SU-DHL-6 (cell line): ENCODE measurements around the gene TAX1BP1.

Source experiments
- H2AFZ ChIP-seq: fragments of 200-600 bp; sonication (generic); 2 replicates; pipeline ENCODE4 v1.6.1; 2014; ENCODE audit warnings: low read depth, mild to moderate bottlenecking, moderate library complexity, mixed read lengths, antibody characterized with exemption, low read length; ENCODE audit not compliant: severe bottlenecking
- H3F3A ChIP-seq: fragments of 200-600 bp; shearing (Covaris generic); 2 replicates; pipeline ENCODE4 v1.6.0; 2016; ENCODE audit warnings: antibody characterized with exemption, mild to moderate bottlenecking; ENCODE audit not compliant: insufficient read depth
- H3K27ac ChIP-seq: fragments of 200-600 bp; sonication (generic); 2 replicates; pipeline ENCODE4 v1.5.1; 2016; ENCODE audit warnings: low read depth, mild to moderate bottlenecking, low read length, moderate library complexity, mixed read lengths
- H3K27me3 ChIP-seq: fragments of 200-600 bp; sonication (generic), shearing (Covaris generic); 2 replicates; pipeline ENCODE4 v1.6.0; 2014; ENCODE audit warnings: mild to moderate bottlenecking, low read length
- H3K36me3 ChIP-seq: fragments of 200-600 bp; sonication (generic); 2 replicates; pipeline ENCODE4 v1.6.1; 2014; ENCODE audit warnings: mild to moderate bottlenecking, low read length, mixed read lengths
- H3K4me2 ChIP-seq: fragments of 300-600, 200-600 bp; shearing (Covaris generic), sonication (generic); 2 replicates; pipeline ENCODE4 v1.6.0; 2014; ENCODE audit warnings: low read length, low read depth, mild to moderate bottlenecking; ENCODE audit not compliant: poor library complexity, severe bottlenecking
- H3K4me3 ChIP-seq: fragments of 200-600 bp; sonication (generic); 2 replicates; pipeline ENCODE4 v1.5.1; 2014; ENCODE audit warnings: antibody characterized with exemption, low read length, mild to moderate bottlenecking, mixed read lengths; ENCODE audit not compliant: insufficient read depth, poor library complexity, severe bottlenecking
- H3K79me2 ChIP-seq: fragments of 200-600 bp; sonication (generic); 2 replicates; pipeline ENCODE4 v1.6.1; 2014; ENCODE audit warnings: mild to moderate bottlenecking, low read length, moderate library complexity; ENCODE audit not compliant: insufficient read depth
- H3K9ac ChIP-seq: fragments of 200-600 bp; sonication (generic); 2 replicates; pipeline ENCODE4 v1.7.0; 2014; ENCODE audit warnings: mild to moderate bottlenecking, low read length
- H3K9me2 ChIP-seq: fragments of 200-600 bp; sonication (generic); replicated peaks from 2 replicates; pipeline ENCODE4 v1.6.1; 2014; ENCODE audit warnings: low read length; ENCODE audit not compliant: insufficient read depth
- H3K9me3 ChIP-seq: fragments of 200-600 bp; sonication (generic); 2 replicates; pipeline ENCODE4 v1.6.1; 2014; ENCODE audit warnings: low read length, mixed read lengths; ENCODE audit not compliant: insufficient read depth
- H4K20me1 ChIP-seq: fragments of 200-600 bp; sonication (generic); 2 replicates; pipeline ENCODE4 v1.6.1; 2014; ENCODE audit warnings: low read depth, mild to moderate bottlenecking, antibody characterized with exemption, low read length, moderate library complexity, mixed read lengths
- EZH2phosphoT487 ChIP-seq: fragments of 200-600 bp; sonication (generic), shearing (Covaris generic); conservative IDR thresholded peaks from 2 replicates; pipeline ENCODE4 v1.6.1; 2018; ENCODE audit warnings: mild to moderate bottlenecking, antibody characterized with exemption, low read length, moderate library complexity, mixed read lengths
- TF ChIP-seq, protein P1 (sequence below): fragments of 200-600 bp; sonication (generic); IDR thresholded peaks from one replicate; pipeline ENCODE4 v1.5.1; 2017; ENCODE audit warnings: antibody characterized with exemption, mild to moderate bottlenecking, low read length, moderate library complexity; ENCODE audit not compliant: insufficient read depth, poor library complexity, severe bottlenecking

TAX1BP1 gene

DNA sequence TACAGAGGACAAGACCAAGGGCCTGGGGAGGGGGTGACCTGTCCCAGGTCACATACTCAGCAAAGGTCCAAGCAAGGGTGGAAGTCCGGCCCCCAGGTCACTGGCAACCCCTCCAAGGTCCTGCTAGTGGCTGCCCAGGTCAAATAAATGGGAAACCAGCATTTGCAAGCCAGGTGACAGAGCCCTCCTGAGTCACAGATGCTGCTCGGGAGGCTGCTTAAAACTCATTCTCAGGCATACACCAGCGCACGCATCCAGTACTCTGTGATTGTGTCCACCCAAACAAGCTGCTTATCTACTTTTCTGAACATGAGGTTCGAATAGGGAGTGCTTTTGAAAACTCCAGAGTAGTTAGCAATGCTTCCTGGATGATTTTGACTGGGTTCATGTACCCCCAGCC is 130.6 kb downstream of the TAX1BP1 start:
- H3K36me3 ChIP-seq, result no peaks in the 10 kb centered on the region
- no peak overlapping the region for H3K9ac ChIP-seq
- no peak overlapping the region for H2AFZ ChIP-seq
- H3K9me3 ChIP-seq, result no peaks in the 10 kb centered on the region
- no peaks in the 10 kb centered on the region for H4K20me1 ChIP-seq
- no peak overlapping the region for H3K27ac ChIP-seq
- no peaks in the 10 kb centered on the region for H3K79me2 ChIP-seq
- H3K9me2 ChIP-seq, result no peaks in the 10 kb centered on the region
- H3F3A ChIP-seq, result no peaks in the 10 kb centered on the region
- TF ChIP-seq, protein P1, sequence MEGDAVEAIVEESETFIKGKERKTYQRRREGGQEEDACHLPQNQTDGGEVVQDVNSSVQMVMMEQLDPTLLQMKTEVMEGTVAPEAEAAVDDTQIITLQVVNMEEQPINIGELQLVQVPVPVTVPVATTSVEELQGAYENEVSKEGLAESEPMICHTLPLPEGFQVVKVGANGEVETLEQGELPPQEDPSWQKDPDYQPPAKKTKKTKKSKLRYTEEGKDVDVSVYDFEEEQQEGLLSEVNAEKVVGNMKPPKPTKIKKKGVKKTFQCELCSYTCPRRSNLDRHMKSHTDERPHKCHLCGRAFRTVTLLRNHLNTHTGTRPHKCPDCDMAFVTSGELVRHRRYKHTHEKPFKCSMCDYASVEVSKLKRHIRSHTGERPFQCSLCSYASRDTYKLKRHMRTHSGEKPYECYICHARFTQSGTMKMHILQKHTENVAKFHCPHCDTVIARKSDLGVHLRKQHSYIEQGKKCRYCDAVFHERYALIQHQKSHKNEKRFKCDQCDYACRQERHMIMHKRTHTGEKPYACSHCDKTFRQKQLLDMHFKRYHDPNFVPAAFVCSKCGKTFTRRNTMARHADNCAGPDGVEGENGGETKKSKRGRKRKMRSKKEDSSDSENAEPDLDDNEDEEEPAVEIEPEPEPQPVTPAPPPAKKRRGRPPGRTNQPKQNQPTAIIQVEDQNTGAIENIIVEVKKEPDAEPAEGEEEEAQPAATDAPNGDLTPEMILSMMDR, result no peak
- no peak for TF ChIP-seq EZH2phosphoT487
- no peak overlapping the region for H3K4me2 ChIP-seq
- no peaks in the 10 kb centered on the region for H3K27me3 ChIP-seq
- H3K4me3 ChIP-seq, result no peak overlapping the region

DNA sequence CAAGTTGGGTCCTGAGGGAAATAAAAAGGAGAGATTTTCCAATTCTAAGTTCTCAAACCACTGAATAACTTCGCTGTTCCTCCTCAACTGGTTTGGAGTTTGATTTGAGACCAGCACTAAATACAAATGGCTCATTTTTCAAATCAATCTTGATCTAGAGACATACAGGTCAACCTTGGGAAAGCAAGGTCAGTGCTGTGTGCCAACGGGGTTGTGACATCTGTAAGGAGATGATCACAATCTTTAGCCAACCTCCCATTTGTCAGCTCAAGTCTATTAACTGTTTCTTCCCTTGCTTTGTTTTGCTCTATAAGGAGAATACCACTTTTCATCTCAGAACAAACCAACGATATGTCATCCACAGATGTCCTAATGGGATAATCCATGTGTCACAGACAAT is 131.1 kb downstream of the TAX1BP1 start:
- no peaks in the 10 kb centered on the region for H4K20me1 ChIP-seq
- no peaks in the 10 kb centered on the region for H3K9me3 ChIP-seq
- TF ChIP-seq, protein P1, result no peak
- TF ChIP-seq EZH2phosphoT487, result no peak
- no peak overlapping the region for H3K4me3 ChIP-seq
- no peaks in the 10 kb centered on the region for H3K36me3 ChIP-seq
- H3K79me2 ChIP-seq, result no peaks in the 10 kb centered on the region
- H2AFZ ChIP-seq, result no peak overlapping the region
- H3K9ac ChIP-seq, result no peak overlapping the region
- H3K27me3 ChIP-seq, result no peaks in the 10 kb centered on the region
- H3F3A ChIP-seq, result no peaks in the 10 kb centered on the region
- no peaks in the 10 kb centered on the region for H3K9me2 ChIP-seq
- no peak overlapping the region for H3K27ac ChIP-seq
- no peak overlapping the region for H3K4me2 ChIP-seq

DNA sequence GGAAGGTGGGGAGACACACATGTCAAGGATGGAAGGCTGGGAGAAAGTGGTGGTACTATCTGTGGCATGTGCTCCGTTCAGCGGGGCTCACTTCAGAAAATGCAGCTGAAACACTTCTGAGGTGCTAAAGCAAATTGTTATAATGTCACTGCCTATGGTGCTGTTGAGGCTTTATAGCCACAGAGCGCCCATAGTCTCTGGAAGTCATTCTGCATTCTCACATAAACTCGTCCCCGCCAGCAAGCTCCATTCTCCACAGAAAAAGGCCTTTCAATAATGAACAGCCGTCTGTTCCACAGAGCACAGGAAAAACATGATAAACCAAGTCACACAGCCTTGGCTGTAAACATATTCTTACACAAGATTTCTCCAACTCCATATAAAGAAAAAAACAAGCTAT is 131.9 kb downstream of the TAX1BP1 start:
- H3K79me2 ChIP-seq, result no peaks in the 10 kb centered on the region
- H3F3A ChIP-seq, result no peaks in the 10 kb centered on the region
- H3K9ac ChIP-seq, result no peak overlapping the region
- no peaks in the 10 kb centered on the region for H3K27me3 ChIP-seq
- no peak overlapping the region for H3K4me3 ChIP-seq
- H3K4me2 ChIP-seq, result no peak overlapping the region
- H2AFZ ChIP-seq, result no peak overlapping the region
- H3K36me3 ChIP-seq, result no peaks in the 10 kb centered on the region
- H3K27ac ChIP-seq, result no peak overlapping the region
- TF ChIP-seq, protein P1, result no peak
- TF ChIP-seq EZH2phosphoT487, result no peak
- H3K9me3 ChIP-seq, result no peaks in the 10 kb centered on the region
- H3K9me2 ChIP-seq, result no peaks in the 10 kb centered on the region
- no peaks in the 10 kb centered on the region for H4K20me1 ChIP-seq
